CD8-positive, alpha-beta memory T cell (primary cell): ENCODE measurements around the gene SNCB. TPM values are rescaled to one million over a fixed set of nuclear protein-coding genes. Genes with fewer than 3 reads are reported as not detected.

ENCODE experiments used
- polyA plus RNA-seq: library from polyadenylated mRNA; unstranded; fragments of 300-500 nt; fragmentation: Illumina TruSeq; gene quantifications from one replicate; pipeline ENCODE4 v1.2.3, GENCODE V29; 2021
- total RNA-seq, 2 experiments: library from RNA; stranded (reverse); gene quantifications; one replicate each; pipeline ENCODE4 v1.2.3, GENCODE V29; 2021

The SNCB gene
- total and polyA plus RNA-seq, 3 experiments from 2014 or later: not detected

Other genes with a start within 250 kb of the SNCB start
- 100 to 1,000 TPM; 157 to 160 TPM for gene NOP16, start 241.9 kb downstream of the SNCB start, total RNA-seq
- gene NOP16, start 241.9 kb downstream of the SNCB start, polyA plus RNA-seq: 33.5 TPM
- gene HIGD2A, start 241.8 kb downstream of the SNCB start, total RNA-seq: 100 to 1,000 TPM in 1 of 2 experiments, 10 to 100 TPM in 1; 98.3 to 101 TPM
- 221 TPM for gene HIGD2A, start 241.8 kb downstream of the SNCB start, polyA plus RNA-seq
- gene CLTB, start 214.0 kb downstream of the SNCB start, total RNA-seq: 10 to 100 TPM; 62.0 to 66.4 TPM
- gene CLTB, start 214.0 kb downstream of the SNCB start, polyA plus RNA-seq: 96.3 TPM
- gene FAF2, start 182.1 kb downstream of the SNCB start, total RNA-seq: 10 to 100 TPM; 45.1 to 45.2 TPM
- 13.5 TPM for gene FAF2, start 182.1 kb downstream of the SNCB start, polyA plus RNA-seq
- gene RNF44, start 93.1 kb downstream of the SNCB start, total RNA-seq: 10 to 100 TPM; 54.6 to 56.8 TPM
- gene RNF44, start 93.1 kb downstream of the SNCB start, polyA plus RNA-seq: 4.3 TPM
- 1 to 10 TPM in 1 of 2 experiments, under 1 TPM in 1; 0.49 to 1.1 TPM for gene CDHR2, start 81.2 kb downstream of the SNCB start, total RNA-seq
- not detected for gene CDHR2, start 81.2 kb downstream of the SNCB start, polyA plus RNA-seq
- 1 to 10 TPM; 2.3 to 2.7 TPM for gene GPRIN1, start 20.4 kb downstream of the SNCB start, total RNA-seq
- 0.43 TPM for gene GPRIN1, start 20.4 kb downstream of the SNCB start, polyA plus RNA-seq
- not detected for gene EIF4E1B, start 141 bp upstream of the SNCB start, total RNA-seq
- not detected for gene EIF4E1B, start 141 bp upstream of the SNCB start, polyA plus RNA-seq
- 10 to 100 TPM; 37.4 to 38.8 TPM for gene TSPAN17, start 16.9 kb upstream of the SNCB start, total RNA-seq
- gene TSPAN17, start 16.9 kb upstream of the SNCB start, polyA plus RNA-seq: 26.2 TPM
- not detected for gene UNC5A, start 180.0 kb upstream of the SNCB start, total RNA-seq
- not detected for gene UNC5A, start 180.0 kb upstream of the SNCB start, polyA plus RNA-seq